GM21737 (cell line): Measurements from ENCODE around the gene TRAF5.
"Not testable (repeated sequence)": the region's sequence is repeated elsewhere in the genome, so short reads cannot be mapped to it uniquely, and the experiment has no call there.

ENCODE experiments used
- ATAC-seq: cut with Tn5 transposase; IDR thresholded peaks from one replicate; pipeline ENCODE4 v1.9.1; 2021; ENCODE audit warnings: mild to moderate bottlenecking, moderate library complexity; ENCODE audit not compliant: unreplicated experiment

Gene TRAF5

DNA sequence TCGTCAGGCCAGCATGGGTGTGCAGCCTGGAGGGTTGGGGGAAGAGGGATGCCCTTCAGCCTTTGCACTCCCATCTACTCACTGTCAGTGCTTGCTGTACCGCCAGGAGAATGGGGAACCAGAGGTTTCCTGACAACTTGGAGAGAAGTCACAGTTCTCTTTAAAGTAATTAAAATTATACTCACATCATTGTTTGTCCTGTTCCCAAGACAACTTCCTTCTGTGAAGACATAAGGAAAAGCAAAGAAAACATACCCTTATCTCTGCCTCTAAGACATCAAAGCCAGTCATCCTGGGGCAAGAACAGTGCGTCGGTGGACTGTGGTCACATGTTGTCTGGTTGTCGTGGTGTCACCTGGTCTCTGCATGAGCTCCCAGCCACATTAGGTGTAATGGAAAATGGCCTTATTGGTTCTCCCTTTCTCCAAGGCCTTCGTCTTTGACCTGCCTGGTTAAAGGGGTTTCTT, 17.6 kb downstream of the TRAF5 start:
- no peak for ATAC-seq

DNA sequence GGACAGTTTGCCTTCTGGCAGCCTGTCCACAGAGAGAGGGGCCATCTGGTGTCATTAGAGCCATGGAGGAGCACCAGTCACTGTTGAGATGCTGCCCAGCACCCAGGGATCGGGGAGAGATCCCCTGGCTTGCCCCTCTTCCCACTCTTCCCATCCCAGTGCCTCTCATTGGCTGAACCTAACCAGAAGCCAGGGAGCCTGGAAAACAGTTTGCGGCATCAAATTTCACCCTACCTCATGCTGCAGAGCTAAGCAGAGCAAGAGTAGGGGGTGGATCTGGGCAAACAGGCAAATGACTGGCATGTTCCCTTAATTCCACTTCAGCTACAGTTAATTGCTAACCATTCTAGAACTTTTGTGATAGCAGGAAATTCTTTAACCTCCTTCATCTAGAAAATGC, 19.1 kb downstream of the TRAF5 start:
- no peak for ATAC-seq

DNA sequence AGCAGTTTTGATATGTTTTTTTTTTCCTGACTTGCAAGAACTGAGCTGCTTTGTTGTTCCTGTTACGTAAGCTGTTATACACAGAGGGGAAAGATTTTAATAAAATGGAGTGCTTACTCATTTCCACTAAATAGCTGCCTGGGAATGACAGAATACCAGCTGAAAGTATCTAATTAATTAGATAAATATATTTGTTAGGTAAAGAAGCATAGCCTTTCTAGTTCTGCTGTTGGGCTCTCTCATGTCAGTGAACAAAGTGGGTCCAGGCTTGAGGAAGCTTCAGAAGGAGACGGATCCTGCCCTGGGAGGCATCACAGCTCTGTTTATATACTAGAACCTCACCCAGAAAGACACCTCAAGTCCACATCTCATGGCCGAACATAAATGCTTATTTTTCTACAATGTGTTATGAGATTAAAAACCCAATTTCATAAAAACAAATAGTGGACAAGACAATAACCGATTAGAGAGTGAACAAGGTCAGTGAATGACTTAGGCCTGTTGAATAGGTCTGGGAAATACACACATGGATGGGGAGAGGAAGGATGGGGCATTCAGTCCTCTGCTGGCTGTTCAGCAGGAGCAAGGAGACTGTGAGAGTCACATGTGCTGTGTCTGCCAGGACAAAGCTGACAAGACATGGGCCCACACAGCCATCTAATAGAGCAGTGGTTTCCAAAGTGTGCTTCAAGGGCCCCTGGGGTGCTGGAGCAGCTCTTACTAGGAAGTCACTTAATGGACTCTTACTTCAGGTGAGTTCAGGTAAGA, 20.6 kb downstream of the TRAF5 start:
- ATAC-seq, result no peak

DNA sequence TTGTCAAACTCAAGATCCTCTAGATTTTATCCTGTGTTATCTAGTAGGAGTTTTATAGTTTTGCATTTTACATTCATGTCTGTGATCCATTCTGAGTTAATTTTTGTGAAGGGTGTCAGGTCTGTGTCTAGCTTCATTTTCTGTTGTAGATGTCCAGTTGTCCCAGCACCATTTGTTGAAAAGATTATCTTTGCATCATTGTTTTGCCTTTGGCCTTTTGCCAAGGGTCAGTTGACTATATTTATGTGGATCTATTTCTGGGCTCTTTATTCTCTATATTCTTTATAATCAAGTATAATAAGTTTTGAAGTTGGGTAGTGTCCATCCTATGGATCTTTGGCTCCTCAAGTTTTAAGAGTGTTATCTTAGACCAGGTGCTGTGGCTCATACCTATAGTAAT, 21.9 kb downstream of the TRAF5 start:
- ATAC-seq, result no peak

DNA sequence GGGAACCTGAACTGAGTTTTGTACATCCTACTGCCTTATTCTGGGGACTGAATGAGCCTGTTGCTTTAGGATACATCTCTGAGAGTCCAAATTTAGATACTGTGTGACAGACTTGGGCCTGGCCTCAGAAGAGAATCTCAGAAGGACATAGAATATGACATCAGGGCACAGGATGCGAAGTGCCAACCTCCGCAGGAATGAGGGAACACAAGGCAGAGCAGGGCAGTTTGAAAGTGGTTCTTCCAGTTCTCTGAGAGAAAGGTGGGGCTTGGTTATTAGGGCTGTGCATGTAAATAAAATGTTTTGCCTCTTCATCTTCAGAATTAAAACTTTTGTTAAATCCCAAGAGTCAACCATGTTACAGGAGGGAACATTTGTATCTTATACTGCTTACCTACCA, 23.1 kb downstream of the TRAF5 start:
- no peak for ATAC-seq

DNA sequence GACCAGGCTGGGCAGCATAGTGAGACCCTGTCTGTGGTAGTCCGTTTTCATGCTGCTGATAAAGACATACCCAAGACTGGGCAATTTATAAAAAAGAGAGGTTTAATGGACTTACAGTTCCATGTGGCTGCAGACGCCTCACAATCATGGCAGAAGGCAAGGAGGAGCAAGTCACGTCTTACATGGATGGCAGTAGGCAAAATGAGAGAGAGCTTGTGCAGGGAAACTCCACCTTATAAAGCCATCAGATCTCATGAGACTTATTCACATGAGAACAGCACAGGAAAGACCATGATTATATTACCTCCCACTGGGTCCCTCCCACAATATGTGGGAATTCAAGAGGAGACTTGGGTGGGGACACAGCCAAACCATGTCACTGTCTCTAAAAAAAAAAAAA, 25.4 kb downstream of the TRAF5 start:
- not testable (repeated sequence) for ATAC-seq

DNA sequence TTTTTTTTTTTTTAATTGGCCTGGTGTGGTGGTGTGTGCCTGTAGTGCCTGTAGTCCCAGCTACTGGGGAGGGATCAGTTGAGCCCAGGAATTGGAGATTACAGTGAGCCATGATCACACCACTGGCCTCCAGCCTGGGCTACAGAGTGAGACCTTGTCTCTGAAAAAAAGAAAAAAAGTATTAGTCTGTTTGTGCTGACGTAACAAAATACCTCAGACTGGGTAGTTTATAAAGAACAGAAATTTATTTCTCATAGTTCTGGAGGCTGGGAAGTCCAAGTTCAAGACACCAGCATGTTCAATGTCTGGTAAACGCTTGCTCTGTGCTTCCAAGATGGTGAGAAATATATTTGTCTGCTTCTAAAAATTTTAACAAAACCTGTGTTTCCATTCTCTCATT, 25.8 kb downstream of the TRAF5 start:
- ATAC-seq, result no peak

DNA sequence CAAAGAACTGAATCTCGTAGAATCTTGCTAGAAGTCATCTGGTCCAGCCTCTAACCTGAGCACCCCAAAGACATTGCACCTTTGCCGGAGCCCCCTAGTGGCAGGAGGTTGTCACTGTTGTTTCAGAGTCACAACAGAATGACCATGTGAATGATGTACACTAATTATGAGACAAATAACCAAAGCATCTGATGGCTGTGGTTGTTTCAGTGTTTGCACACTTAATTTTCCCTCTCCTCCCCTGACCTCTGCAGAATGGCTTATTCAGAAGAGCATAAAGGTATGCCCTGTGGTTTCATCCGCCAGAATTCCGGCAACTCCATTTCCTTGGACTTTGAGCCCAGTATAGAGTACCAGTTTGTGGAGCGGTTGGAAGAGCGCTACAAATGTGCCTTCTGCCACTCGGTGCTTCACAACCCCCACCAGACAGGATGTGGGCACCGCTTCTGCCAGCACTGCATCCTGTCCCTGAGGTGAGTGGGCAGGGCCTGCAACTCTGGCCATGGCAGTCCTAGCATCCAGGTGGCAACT, 26.4 kb downstream of the TRAF5 start:
- peak; percentile 75 for ATAC-seq

DNA sequence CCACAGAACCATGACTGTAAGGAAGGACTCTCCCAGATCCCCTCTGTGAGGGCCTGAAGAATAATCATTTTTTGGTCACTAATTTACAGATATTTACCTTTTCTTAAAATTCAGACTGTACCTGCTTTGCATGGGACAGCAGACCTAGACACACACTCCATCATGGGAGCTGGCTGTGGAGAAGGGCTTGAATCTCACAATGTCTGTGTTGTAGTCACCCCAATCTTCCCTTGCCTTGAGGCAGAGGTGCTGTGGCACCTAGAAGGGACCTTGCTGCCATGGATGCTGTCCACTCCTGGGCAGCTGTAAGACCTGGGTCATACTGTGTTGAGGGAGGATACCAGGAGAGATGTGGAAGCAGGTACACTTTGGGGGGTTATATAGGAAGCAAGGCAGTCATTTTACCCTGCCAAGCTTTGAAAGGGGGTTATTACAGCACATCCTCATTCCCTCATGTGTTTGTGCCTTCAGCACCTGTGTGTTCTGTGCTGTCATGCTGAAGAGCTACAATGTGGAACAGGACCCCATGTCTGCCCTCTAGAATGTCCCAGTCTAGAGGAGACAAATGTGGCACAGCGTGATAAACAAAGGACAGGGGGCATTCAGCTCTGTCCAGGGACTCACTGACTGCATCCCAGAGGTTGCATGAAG, 27.1 kb downstream of the TRAF5 start:
- peak; percentile 11 for ATAC-seq

DNA sequence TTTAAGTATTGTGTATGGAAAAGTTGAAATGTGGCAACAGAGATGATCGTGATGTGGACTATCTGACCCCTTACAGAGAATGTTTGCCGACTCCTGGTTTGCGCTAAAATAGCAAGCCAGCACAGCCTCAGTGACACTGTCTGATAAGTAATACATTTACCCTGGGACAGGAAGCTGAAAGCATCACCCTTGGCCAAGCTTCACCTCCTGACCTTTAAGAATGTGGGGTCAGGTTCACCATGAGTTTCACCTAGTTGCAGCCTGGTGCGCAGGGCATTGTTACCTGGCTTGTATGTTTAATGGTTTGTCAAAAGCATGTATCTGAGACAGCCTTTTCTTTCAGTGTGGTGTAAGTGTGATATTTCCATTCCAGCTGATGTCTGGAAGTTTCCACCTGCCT, 29.2 kb downstream of the TRAF5 start:
- ATAC-seq, result no peak

DNA sequence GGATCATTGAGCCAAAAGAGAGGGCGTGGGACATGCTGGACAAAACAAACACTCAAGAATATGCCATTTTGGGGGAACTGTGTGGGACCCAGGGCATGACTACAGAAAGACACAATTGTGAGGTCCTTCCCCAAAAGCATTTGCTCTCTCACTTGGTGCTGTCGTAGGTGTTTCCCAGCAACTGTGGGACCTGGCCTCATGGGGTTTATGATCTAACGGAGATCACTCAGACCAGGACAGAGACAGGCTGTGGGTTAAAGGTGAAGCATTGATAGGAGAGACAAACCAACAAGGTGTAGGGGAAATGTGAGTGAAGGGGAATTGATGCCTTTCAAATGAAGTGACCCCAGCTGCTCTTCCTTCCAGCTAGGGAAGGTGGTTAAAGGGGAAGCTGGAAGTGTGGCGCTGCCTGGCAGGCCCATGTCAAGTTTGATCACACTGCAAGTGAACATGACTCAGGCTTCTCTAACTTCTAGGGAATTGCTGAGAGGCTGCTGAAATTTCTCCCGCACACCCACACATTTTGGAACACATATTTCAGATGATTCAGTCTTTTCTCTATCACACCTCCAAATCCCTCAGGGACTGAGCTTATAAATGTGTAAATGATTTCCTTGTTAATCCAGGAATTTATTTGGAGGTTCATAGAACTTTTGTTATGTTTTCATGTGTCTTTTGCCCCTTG, 30.2 kb downstream of the TRAF5 start:
- no peak for ATAC-seq

DNA sequence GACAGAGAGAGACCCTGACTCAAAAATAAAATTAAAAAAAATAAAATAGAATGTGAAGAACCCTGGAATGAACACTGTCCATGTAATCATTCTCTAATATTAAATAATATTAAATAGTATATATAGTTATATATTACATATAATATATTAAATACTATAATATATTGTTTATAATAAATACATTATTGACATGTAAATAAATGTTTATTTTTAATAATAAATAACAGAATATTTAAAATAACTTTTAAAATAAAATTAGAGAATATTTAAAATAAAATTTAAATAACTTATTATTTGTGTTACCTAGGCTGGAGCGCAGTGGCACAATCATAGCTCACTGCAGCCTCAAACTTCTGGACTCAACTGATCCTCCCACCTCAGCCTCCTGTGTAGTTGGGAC, 32.1 kb downstream of the TRAF5 start:
- no peak for ATAC-seq

DNA sequence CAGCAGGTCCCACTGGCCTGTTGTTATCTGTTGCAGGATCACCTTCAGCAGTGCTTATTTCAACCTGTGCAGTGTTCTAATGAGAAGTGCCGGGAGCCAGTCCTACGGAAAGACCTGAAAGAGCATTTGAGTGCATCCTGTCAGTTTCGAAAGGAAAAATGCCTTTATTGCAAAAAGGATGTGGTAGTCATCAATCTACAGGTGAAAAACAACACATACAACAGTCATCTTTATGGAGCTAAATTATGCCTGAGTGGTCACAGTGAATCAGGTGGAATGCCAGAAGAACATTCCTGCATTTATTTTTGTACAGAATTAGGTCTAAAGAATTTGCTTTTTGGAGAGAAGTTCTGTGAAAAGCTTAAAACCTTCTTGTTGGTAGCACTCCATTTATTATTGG, 33.2 kb downstream of the TRAF5 start:
- ATAC-seq, result no peak

DNA sequence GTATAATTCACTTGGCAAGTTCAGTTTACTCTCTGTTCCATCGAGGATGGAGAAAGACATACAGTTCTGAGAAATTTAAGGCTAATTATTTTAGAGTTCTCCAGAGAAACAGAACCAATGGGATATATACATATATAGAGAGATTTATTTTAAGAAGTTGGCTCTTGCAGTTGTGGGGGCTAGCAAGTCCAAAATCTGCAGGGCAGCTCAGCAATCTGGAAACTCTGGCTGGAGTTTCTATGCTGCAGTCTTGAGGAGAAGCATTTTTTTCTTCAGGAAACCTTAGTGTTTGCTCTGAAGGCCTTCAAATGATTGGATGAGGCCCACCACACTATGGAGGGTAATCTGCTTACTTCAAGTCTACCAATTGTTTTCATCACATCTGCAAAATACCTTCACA, 34.6 kb downstream of the TRAF5 start:
- no peak for ATAC-seq

DNA sequence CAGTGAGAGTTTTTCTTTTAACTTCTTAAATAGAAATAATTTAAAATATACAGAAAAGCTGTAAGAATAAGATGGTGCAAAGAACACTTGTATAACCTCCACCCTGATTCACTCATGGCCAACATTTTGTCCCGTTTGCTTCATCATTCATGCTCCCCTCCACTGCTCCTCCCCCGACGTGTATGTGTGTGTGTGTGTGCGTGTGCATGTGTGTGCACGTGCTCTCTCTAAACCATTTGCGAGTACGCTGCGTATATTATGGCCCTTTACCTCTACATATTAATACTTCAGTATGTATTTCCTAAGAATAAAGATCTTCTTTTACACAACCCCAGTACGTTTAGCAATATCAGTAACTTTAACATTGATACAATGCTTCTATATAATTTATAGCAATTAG, 43.0 kb downstream of the TRAF5 start:
- ATAC-seq, result no peak

DNA sequence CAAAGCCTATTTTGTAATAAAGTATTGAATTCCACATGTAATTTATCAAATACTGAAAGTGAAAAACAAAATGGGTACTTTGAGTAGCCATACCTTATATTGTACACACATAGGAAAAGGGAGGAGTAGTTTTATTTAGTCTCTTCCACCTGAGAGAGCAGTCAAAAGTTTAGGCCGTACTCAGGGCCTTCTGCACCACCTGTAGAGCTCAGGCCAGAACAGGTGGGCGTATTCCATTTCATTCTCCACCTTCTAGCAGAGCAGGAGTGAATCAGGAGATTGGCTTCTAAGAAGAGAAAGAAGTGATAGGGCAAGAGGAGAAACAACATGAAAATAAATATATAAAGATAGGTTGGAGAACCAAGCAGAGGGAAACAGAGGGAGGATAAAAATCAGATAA, 44.0 kb downstream of the TRAF5 start:
- ATAC-seq, result no peak

DNA sequence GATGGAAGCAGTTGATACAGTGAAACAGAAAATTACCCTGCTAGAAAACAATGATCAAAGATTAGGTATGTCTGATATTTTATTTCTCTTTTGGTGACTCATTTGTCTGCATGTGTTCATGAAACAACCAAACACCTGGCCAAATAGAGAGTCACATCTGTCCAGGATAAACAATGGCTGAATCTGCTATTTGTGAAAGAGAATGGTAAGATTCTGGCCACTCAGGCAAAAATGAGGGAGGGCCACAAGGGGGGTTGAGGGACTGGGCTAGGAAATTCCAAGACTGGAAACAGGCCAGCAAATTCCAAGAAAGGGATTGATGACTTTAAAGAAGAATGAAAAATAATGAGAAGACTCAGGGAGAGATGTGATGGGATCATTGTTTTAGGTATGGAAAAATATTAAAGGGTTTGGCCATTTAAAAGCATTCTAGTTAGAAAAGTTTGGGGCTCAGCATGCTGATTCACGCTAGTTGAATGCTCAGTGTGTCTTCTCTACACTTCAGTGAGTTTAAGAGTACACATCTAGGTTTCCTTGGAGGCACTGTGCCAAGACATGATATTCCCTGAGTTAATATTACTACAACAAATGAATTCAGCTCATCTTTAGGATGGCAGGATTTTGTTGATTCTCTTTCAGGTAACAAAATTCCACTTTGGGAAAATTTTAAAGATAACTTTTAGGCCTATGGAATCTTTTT, 44.9 kb downstream of the TRAF5 start:
- ATAC-seq, result no peak

DNA sequence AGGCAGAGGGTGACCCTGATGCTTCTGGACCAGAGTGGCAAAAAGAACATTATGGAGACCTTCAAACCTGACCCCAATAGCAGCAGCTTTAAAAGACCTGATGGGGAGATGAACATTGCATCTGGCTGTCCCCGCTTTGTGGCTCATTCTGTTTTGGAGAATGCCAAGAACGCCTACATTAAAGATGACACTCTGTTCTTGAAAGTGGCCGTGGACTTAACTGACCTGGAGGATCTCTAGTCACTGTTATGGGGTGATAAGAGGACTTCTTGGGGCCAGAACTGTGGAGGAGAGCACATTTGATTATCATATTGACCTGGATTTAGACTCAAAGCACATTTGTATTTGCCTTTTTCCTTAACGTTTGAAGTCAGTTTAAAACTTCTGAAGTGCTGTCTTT, 45.8 kb downstream of the TRAF5 start:
- no peak for ATAC-seq

DNA sequence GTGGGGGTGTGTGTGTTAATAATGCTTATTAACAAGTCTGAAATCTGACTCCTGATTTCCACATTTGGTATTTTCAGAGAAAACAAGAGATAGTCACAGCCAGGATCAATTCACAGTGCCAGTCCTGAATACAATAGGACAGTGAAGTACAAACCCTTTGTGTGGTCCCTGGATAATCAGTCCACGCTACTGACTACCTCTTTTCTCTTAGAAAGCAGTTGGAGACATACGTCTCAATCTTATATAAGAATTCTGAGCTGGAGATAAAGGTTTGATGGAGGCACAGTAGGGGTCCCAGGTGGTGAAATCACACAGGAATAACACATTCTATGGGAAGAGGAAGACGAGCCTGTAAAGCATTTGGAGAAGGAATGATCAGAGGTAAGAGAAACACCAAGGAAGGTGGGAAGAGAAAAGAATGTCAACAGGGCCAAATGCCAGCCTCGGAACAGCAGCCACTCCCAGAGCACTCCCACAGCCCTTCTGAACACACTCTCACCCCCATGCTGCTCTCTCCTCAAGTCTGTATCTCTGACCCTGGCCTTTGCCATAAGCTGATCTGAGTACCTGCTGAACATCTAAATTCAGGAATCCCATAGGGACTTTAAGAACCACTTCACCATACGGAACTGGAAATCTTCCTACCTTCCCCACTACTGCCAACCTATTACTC, 48.6 kb downstream of the TRAF5 start:
- no peak for ATAC-seq

DNA sequence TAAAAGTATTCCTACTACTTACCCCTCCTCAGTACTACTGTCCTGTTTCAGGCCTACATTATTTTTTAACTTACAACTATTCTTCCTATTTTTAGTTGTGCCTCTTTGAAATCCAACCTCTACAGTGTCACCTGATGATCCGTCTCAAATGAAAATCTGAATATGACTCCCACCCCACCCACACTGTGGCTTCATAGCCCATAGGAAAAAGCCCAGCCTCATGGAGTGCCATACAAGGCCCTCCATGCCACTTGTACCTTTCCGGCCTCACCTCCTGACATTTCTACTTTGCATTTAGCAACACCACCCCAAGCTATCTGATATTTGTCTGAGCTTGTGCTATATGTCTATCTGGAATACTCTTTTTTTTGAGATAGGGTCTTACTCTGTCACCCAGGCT, 49.3 kb downstream of the TRAF5 start:
- ATAC-seq, result no peak
